Measurements from ENCODE around the gene CRADD.
"Not testable (repeated sequence)": the region's sequence is repeated elsewhere in the genome, so short reads cannot be mapped to it uniquely, and the experiment has no call there.

The CRADD gene

DNA sequence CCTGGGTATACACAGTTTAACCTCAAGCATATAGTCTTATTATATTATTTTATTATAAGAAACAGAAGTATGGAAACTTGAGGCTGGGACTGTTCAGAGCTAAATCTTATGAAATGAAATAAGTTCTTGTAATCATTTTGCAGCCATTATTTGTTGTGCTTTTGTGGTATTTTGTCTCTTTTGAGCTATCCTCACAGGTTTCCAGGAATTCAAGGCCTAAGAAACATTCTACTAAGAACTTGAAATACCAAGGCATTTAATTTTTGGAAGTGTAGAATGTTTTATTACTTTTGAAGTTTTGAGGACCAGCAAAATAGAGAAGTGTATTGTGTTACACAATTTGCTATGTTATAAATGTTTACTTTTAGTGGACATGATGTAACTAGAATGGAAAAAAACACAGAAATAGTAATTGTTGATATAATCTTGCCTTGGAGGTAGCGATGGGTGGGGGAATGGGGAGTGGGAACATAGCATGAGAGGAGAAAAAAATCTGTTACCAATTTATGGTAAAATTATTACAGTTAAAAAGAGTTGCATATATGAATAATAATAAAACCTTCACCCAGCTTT is 81.7 kb downstream of the CRADD start:
- no peak for DNase-seq (ENCODE audit: low read depth)

DNA sequence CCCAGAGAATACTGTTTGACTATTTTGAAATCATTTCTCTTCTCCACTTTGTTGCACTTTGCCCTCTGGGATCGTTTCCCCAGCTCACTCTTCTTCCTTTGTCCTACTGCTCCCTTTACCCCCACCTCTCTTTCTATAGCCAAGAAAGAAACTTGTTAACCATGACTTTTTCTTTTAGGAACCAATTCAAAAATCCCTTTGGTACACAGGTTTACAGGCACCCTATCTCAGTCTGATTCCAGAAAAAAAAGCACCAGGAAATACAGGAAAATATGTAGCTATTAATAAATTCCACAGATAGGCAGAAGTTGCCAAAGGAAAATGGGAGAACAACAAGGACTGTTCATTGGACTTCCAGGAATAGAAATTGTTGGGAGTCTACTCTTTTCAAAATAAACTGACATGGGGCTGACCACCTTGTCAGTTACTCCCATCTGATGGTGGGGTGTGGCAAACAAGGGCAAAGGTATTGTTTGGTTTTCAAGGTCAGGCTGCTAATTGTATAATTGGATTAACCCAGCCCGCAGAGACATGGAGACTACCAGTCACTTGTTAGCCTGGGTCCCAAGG is 82.4 kb downstream of the CRADD start:
- DNase-seq (ENCODE audit: low read depth) = no peak

DNA sequence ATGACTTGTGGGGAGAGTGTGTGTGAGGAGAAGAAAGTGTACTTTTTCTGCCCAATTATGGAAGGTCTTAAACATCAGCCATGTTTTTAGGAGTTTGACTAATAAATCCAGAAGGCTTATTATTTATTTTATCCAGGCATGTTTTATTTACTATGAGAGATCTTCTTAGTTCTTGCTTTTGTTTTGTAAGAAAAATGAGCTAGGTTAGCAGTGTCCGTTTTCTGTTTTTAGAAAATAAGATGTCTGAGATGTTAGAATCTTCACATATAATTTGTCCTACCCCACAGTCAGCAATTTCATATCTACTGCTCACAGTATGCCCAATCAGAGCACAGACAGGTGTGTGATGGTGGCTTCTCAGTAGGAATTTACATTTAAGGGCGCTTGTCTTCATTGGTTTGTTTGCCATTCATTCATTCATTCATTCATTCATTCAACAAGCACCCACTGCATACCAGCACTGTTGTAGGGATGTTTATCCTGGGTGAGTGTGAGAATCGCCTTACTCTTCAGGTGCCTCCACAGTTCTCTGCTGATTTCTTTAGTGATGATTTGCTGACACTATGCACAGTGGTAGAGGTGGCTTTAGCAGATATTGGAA is 83.2 kb downstream of the CRADD start:
- DNase-seq (ENCODE audit: low read depth) = no peak

DNA sequence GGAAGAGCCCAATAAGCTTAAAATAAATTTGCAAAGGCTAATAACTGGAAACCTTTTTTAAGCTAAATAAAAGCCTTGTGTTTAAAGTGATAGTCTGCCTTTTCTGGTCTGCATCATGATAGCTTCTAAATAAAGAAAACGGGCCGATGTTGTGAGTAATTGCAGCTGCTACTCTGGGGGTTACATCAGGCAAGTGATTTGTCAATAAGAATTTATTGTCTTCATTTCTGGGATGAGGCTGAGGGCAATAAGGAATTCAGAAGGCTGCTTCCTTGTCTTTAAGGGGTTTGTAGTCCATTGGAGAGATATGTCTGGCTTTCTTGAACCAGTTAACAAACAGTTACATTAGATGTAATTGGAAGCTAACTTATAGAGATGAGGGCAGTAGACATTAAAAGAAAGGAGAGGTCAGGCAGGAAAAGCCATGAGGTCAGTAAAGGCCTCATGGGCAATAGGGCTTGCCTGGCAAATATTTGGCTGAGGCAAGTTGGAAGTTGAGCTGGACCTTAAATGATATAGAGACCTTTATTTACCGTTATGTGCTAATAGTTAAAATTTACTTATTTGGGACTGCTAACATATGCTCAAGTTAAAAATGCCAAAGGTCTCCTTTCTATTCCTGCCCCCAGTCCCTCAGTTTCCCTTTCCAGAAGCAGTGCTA is 85.0 kb downstream of the CRADD start:
- DNase-seq (ENCODE audit: low read depth) = no peak

DNA sequence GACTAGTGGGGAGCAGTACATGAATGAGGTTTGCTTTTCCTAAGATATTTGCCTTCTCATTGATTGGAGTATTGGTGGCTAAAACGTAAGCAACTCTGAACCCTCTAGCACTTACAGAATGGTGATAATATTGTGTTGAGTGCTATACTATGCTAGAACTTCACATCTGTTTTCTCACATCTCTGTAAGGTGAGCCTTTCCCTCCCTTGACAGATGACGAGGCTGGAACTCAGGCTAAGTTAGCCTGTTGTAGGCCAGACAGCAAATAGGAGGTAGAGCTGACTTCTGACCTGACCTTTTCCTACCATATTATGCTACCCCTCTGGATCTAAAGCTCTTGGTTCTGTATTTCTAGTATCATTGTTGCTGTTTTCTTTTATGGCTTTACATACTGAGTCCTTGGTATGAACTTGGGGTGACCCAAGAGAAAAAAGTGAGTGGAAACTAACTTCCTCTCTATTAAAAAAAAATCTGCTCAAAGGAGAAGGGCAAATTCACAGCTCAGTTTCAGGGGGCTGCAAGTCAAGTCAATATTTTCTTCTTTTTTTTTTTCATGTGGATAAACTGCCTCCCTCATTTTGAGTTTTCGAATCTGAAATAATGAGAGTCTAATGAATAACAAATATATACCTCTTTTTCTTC is 85.9 kb downstream of the CRADD start:
- no peak for DNase-seq (ENCODE audit: low read depth)

DNA sequence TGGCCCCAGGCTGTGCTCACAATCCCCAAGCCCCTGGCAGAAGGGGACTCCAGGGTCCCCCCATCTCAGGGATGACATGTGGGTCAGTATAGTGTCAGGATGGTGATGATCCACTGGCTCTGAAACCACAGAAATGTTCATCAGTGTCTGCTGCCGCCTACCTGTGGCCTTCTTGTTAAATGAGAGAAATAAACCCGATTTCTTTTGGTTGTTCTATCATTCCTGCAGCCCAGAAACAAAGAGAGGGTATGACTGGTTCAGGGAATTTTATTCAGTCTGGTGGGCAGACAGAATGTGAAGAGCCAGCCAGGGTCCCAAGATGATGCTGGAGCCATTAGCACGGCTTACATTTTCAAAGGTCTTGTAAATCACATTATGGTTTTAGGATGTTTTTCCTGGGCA is 86.6 kb downstream of the CRADD start:
- no peak for DNase-seq (ENCODE audit: low read depth)

DNA sequence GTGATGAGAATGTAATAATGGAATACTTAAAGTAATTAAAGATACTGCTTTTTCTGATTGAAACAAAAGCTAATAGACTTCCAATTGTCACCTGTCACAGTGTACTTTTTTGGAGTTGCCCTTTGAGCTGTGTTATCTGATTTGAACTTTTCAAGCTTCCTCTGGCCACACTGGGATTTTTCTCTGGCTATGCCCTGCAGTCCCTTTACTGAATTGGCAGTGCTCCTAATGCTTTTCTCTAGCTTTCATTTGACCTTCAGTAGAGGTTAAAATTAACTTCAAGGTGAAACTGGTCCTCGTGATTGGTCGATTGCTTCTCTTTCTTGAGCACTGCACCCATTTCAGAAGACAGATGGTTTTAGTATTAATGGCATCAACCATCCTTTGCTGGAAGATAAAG is 89.2 kb downstream of the CRADD start:
- DNase-seq (ENCODE audit: low read depth) = no peak

DNA sequence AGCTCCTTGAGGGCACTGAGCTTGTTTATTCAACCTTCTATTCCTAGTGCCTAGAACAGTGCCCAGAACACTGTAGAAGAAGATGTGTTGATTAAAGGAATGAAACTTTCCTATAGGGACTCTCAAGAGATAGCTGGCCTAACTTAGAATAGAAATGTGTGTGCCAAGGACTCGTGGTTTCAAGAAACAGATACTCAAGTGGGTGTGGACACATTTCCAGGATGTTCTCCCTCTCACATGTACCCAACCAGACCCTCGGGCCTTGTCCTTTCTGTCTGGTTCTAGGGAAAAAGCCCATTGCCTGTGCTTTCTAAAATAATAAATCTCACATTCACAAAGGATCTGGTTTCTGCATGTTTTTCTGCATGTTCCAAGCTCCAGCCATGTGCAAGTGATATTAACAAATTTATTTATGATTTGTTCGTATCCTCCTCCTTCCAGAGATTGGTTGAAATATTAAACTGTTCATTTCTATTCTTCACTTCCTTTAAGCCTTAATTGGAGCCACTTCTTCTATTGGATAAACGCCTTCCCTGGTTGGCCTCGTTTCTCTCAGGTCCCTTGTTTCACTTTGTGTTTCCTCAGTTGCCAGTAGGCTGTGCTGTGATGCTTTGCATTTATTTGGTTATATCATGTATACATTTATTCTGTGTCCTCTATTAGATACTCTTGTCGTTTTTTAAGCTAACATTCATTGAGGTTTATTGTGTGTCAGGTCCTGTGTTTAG is 89.8 kb downstream of the CRADD start:
- DNase-seq (ENCODE audit: low read depth) = no peak

DNA sequence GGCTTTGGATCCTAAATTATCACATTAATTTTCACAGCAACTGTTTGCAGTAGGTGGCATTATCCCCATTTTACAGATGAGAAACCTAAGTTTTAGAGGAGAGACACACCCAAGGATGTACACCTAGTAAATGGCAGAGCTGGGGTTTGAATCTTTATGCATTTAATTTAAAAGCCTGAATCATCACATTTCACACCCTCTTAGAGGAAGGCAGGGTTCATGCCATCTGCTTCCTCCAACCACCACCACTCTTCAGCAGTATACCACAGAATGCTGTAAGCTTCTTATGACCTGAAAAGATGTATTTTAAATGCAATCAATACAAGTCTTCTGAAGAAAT is 90.3 kb downstream of the CRADD start:
- no peak for DNase-seq (ENCODE audit: low read depth)

DNA sequence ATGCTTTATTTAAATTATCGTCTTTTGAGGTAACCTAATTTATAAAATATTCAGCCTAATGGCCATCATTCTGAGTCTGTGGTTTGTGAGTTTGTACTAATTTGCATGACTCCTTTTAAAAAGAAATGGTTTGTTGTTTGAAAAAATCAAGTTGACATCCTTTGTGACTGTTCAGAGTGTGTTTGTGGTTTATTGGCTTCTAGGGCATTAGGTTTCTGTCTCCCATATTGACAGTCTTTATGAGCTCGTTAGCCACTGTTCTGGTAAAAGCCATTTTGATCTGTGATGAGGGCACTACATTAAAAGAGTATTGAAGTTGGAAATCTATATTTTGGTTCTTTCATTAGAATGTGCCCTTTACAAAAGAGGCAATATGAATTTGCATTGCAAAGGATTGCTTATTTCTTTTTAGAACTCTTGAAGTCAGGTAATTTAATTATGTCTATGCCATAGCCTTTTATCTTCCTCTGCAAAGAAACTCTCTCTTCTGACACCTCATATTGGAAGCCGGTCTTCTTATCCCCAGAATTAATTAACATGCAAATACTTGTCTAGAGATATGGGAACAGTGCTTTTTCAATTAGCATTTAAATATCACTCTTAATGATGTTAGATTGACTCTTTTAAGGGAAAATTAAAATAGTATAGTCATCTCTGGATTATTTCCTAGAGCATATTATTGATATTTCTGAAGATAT is 95.0 kb downstream of the CRADD start:
- DNase-seq (ENCODE audit: low read depth) = no peak

DNA sequence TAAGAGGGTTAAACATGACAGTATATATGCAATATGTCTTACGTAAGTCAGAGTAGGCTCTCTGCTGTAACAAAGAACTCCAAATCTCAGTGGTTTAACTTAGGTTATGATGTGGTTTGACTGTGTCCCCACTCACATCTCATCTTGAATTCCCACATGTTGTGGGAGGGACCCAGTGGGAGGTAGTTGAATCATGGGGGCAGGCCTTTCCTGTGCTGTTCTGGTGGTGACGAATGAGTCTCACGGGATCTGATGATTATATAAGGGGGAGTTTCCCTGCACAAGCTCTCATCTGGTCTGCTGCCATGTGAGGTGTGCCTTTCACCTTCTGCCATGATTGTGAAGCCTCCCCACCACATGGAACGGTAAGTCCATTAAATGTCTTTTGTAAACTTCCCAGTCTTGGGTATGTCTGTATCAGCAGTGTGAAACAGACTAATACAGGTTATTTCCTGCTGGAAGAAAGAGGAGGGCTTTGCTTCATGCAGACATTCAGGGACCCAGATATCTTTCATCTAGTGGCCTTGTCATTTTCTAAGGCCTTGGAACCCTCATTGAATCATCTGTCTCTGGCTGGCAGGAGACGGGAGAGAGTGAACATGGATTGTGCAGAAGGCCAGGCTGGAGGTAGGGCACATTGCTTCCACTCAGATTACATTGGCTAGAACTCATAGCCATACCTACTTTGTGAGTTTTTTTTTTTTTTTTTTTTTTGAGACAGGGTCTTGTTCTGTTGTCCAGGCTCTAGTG is 96.1 kb downstream of the CRADD start:
- DNase-seq (ENCODE audit: low read depth) = no peak

DNA sequence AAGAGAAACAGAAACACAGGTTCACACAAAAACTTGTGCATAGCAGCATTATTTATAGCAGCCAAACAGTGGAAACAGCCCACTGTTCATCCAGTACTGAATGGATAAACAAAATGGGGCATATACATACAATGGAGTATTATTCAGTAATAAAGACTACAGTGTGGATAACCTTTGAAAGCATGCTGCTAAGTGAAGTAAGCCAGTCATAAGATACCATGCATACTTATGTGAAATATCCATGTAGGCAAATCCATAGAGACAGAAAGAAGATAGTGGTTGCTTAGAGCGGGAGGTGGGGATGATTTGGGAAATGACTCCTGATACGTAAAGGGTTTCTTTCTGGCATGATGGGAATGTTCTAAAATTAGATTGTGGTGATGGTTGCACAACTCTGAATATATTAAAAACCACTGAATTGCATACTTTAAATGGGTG is 99.4 kb downstream of the CRADD start:
- DNase-seq (ENCODE audit: low read depth) = peak; percentile 69

DNA sequence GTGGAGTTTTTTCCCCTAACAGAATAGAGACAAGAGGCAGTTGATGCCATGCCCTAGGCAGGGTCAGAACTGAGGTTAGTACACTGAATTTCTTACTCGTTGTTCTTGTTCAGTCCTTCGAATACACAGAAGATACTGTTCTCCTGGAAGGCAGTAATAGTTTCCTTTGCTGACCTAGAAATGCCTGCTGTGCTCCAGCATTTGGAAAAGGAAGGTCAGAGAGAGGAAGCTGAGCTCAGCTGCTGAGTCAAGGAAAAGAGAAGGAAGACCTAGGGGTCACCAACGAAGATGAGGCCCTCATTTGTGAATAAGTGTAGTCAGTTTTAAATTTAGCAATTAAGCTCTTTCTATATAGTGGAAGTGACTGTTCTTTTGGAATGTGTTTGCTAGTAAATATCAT is 100.1 kb downstream of the CRADD start:
- DNase-seq (ENCODE audit: low read depth) = no peak

DNA sequence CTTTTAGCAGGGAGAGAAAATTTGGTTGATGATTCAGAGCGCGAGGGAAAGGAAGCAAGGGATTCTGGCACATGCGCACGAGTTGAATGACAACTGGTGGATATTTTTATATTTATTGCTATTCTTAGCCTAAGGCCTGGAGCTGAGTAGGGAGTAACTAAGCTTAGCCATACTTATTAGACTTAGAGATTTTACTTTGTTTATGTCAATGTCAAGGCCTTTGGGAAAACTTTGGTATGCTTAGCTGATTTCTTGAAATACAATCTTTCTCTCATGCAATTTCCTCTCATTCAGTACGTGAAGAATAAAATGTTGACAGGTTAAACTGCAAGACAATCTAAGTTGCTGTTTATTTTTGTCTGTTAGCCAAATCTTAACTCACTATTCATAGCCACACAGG is 101.1 kb downstream of the CRADD start:
- peak; percentile 87 for DNase-seq (ENCODE audit: low read depth)

DNA sequence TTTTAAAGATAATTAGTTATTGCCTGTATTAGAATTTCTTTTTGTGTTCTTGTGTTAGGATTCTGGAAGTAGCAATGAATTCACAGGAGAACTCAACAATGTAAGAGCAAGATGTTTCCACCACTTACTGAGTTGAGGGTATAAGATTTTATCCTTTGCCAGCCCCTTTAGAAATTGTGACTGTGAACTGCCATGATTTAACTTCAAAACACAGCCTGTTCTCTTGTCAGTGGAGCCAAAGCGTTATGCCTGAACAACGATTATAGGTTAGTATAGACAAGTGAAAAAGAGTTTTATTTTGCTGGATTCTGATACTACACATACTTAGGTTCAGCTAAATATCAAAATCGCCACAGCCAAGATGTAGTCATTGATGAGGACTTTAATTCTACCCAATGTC is 101.6 kb downstream of the CRADD start:
- DNase-seq (ENCODE audit: low read depth) = no peak

DNA sequence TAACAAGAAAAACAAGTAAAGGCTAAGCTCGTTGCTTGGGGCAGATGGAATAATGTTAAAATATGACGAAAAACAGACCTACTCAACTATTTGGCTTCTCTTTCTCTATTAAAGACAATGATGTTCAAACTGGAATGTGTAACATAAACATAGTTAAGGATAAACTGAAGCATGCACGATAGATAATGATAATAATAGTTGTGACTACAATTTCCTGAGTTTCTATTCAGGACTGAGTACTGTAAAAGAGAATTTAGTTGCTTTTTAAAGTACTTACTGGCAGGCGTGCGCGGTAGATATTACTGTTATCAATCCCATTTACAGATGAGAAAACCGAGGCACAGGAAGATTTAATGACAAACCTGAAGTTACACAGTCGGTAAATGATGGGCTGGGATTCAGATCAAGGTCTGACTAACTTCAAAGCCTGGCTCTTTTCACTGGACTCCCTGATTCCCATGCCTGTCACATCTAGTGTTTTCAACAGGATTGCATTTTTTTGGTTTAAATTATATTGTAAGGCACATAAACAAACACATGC is 103.0 kb downstream of the CRADD start:
- no peak for DNase-seq (ENCODE audit: low read depth)

DNA sequence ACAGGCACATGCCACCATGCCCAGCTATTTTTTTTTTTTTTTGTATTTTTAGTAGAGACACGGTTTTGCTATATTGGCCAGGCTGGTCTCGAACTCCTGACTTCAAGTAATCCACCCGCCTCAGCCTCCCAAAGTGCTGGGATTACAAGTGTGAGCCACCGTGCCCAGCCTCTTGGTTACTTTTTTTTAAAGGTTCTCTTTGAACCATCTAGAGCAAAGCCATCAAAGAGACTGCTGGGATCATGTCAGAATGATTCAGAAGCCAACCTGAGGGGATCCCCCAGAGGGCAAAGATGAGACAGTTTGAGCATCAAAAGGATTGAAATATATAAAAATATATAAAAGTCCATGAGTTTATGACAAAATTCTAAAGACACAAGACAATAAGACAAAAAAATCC is 103.7 kb downstream of the CRADD start:
- not testable (repeated sequence) for DNase-seq (ENCODE audit: low read depth)

DNA sequence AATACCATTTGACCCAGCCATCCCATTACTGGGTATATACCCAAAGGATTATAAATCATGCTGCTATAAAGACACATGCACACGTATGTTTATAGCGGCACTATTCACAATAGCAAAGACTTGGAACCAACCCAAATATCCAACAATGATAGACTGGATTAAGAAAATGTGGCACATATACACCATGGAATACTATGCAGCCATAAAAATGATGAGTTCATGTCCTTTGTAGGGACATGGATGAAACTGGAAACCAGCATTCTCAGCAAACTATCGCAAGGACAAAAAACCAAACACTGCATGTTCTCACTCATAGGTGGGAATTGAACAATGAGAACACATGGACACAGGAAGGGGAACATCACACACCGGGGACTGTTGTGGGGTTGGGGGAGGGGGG is 104.8 kb downstream of the CRADD start:
- DNase-seq (ENCODE audit: low read depth) = not testable (repeated sequence)

DNA sequence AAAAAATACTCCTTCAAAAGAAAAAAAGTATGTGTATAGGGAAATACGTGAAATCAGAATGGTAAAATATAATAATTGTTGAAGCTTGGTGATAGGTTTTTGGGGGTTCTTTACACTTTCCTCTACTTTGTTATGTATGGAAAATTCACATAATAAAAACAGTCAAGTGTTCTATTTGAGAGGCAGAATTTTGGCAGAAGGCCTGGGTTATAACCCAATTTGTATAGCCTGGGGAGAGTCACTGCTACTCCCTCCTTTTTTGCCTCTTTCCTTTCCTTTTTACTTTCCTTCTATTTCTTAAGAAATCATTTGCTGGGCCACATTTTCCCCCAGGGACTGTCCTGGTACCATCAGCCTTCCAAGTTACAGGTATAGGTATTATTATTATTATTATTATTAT is 105.7 kb downstream of the CRADD start:
- no peak for DNase-seq (ENCODE audit: low read depth)

DNA sequence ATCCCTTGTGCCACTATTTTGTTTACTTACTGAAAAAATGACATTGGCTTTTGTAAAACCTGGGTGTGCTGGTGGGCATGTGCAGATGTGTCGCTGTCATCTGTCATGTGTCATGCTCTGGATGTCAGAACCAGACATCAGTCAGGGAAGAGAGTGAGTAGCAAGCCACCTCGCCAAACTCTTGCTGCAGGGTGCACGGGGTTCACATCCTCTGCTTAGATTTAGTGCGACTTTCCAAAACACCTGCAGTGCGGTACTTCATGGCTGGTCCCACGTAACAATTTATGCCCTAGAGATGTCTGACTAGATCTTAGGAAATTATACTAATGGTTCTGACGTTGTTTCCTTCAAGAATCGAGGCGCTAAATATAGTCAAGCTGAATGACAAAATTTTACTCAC is 106.7 kb downstream of the CRADD start:
- DNase-seq (ENCODE audit: low read depth) = no peak
